HepG2 (cell line): ENCODE results near the gene DTYMK. TPM values are rescaled to one million over a fixed set of nuclear protein-coding genes. Genes with fewer than 3 reads are reported as not detected.
A peak's percentile ranks its signal among the peaks of the same experiment; 100 is the strongest.

Experiments used
- ATAC-seq: fragments of 200-7000 bp; cut with Tn5 transposase; 3 replicates; pipeline ENCODE4 v1.9.1; 2020; ENCODE audit warnings: mild to moderate bottlenecking, moderate library complexity
- Bru-seq: library from RNA; stranded (reverse); fragments of 400-500 nt; gene quantifications from one replicate; lab custom pipeline; 2021; lab: Mats Ljungman, UMichigan
- BruChase-seq, 2 experiments: library from RNA; stranded (reverse); fragments of 400-500 nt; gene quantifications; one replicate each; lab custom pipeline; 2021; lab: Mats Ljungman, UMichigan
- BruUV-seq: library from RNA; stranded (reverse); fragments of 400-500 nt; replicated peaks from 2 replicates; lab custom pipeline; 2021; lab: Mats Ljungman, UMichigan
- CTCF ChIA-PET: fragments of 300-600 bp; formaldehyde crosslinking; extraction: SDS; loops from one replicate; lab custom pipeline; 2021; ENCODE audit warnings: low total read pairs, inconsistent platforms, low intra/inter-chr PET ratio; lab: Yijun Ruan, JAX
- POLR2A ChIA-PET: fragments of 350-600 bp; sonication (Branson Sonifier 250); formaldehyde crosslinking; loops from one replicate; lab custom pipeline; 2020; ENCODE audit warnings: antibody characterized with exemption, inconsistent platforms; lab: Yijun Ruan, JAX
- DNase-seq: peaks from one replicate; pipeline ENCODE4 v3.0.0-alpha.2; 2015; ENCODE audit warnings: low spot score
- FAIRE-seq: peaks from 3 replicates; lab custom pipeline; 2011; peaks lifted over from hg19 to GRCh38; lab: Jason Lieb, UNC
- H2AFZ ChIP-seq: one replicate; pipeline ENCODE4 v1.6.1; 2011; ENCODE audit warnings: low read length, inconsistent platforms
- H3K27ac ChIP-seq: fragments of 300-600 bp; 3 replicates; pipeline ENCODE4 v1.8.0; 2011; ENCODE audit warnings: mixed run types, mild to moderate bottlenecking, mixed read lengths, low read length, inconsistent platforms; ENCODE audit not compliant: insufficient read depth; ENCODE audit errors: extremely low read length
- H3K27me3 ChIP-seq, 2 experiments: fragments of 200-600 bp in 1 of 2; 2 replicates in 1 of 2; 3 replicates in 1 of 2; pipeline versions ENCODE4 v1.6.0 to v1.8.0; 2011; ENCODE audit warnings: low read length in 2 of 2, mild to moderate bottlenecking in 2 of 2, moderate library complexity in 2 of 2, inconsistent platforms in 1 of 2; ENCODE audit not compliant: insufficient read depth in 2 of 2, control insufficient read depth in 1 of 2
- H3K36me3 ChIP-seq, 2 experiments: fragments of 200-600 bp in 1 of 2; replicated peaks in 1 of 2; 2 replicates in 1 of 2; 3 replicates in 1 of 2; pipeline versions ENCODE4 v1.5.1 to v1.8.0; 2011; ENCODE audit warnings: low read length in 2 of 2, inconsistent platforms in 1 of 2; ENCODE audit not compliant: insufficient read depth in 2 of 2, control insufficient read depth in 1 of 2
- H3K4me1 ChIP-seq: 2 replicates; pipeline ENCODE4 v1.5.1; 2012; ENCODE audit warnings: low read length, inconsistent platforms; ENCODE audit not compliant: insufficient read depth
- H3K4me2 ChIP-seq: 2 replicates; pipeline ENCODE4 v1.6.0; 2011; ENCODE audit warnings: low read depth, low read length, inconsistent platforms
- H3K4me3 ChIP-seq, 3 experiments: fragments of 200-600 bp in 1 of 3; sonication (generic), shearing (Covaris generic) in 1 of 3; replicated peaks in 1 of 3; 2 replicates each; pipeline ENCODE4 v1.5.1; 2011 to 2016; ENCODE audit warnings: low read length in 3 of 3, inconsistent platforms in 2 of 3, low read depth in 2 of 3, mild to moderate bottlenecking in 2 of 3, control low read depth in 1 of 3, mixed read lengths in 1 of 3; ENCODE audit not compliant: insufficient read depth in 1 of 3
- H3K79me2 ChIP-seq: one replicate; pipeline ENCODE4 v1.6.1; 2011; ENCODE audit warnings: low read length, inconsistent platforms; ENCODE audit not compliant: insufficient read depth
- H3K9ac ChIP-seq: 2 replicates; pipeline ENCODE4 v1.6.0; 2011; ENCODE audit warnings: mild to moderate bottlenecking, low read depth, low read length, inconsistent platforms; ENCODE audit not compliant: insufficient read depth
- H3K9me3 ChIP-seq: 2 replicates; pipeline ENCODE4 v1.5.1; 2012; ENCODE audit warnings: mild to moderate bottlenecking, low read length
- H4K20me1 ChIP-seq: 2 replicates; pipeline ENCODE4 v1.6.0; 2011; ENCODE audit warnings: inconsistent platforms, mild to moderate bottlenecking, low read length, moderate library complexity; ENCODE audit not compliant: insufficient read depth
- ATF7-NPFF ChIP-seq: sonication (generic); formaldehyde crosslinking; IDR thresholded peaks from 2 replicates; pipeline ENCODE4 v1.8.1; 2023; ENCODE audit warnings: mild to moderate bottlenecking, low read depth, missing genetic modification reagents, moderate library complexity
- KDM1A ChIP-seq: IDR thresholded peaks from 2 replicates; pipeline ENCODE4 v1.6.1; 2016; ENCODE audit warnings: missing compliant biosample characterization
- KLF13 ChIP-seq: sonication (generic); formaldehyde crosslinking; IDR thresholded peaks from 2 replicates; pipeline ENCODE4 v1.4.0; 2020; ENCODE audit warnings: mild to moderate bottlenecking, missing genetic modification reagents
- NR2F6 ChIP-seq, 2 experiments: IDR thresholded peaks; 2 replicates each; pipeline ENCODE4 v1.6.1; 2016; ENCODE audit warnings: antibody characterized with exemption in 1 of 2, mild to moderate bottlenecking in 1 of 2
- PITX1 ChIP-seq: sonication (generic); formaldehyde crosslinking; IDR thresholded peaks from 2 replicates; pipeline ENCODE4 v1.5.1; 2020; ENCODE audit warnings: mild to moderate bottlenecking, missing genetic modification reagents
- POLR2AphosphoS2 ChIP-seq: IDR thresholded peaks from 2 replicates; pipeline ENCODE4 v1.6.1; 2011; ENCODE audit warnings: low read depth, low read length, improper control_type of control experiment
- SAP130 ChIP-seq: IDR thresholded peaks from 2 replicates; pipeline ENCODE4 v1.6.1; 2016; ENCODE audit warnings: low read depth
- SKI ChIP-seq: fragments of 450-650 bp; IDR thresholded peaks from one replicate; pipeline ENCODE4 v1.6.1; 2018; ENCODE audit warnings: mild to moderate bottlenecking; ENCODE audit not compliant: partially characterized antibody
- SMYD3 ChIP-seq: sonication (generic); formaldehyde crosslinking; IDR thresholded peaks from 2 replicates; pipeline ENCODE4 v1.8.1; 2023; ENCODE audit warnings: mild to moderate bottlenecking, missing genetic modification reagents
- TEAD2 ChIP-seq: sonication (generic); formaldehyde crosslinking; IDR thresholded peaks from 2 replicates; pipeline ENCODE4 v1.9.0; 2021; ENCODE audit warnings: missing genetic modification reagents
- YY1 ChIP-seq: IDR thresholded peaks from 2 replicates; pipeline ENCODE4 v1.6.1; 2011; ENCODE audit warnings: low read length, low read depth, moderate library complexity, mild to moderate bottlenecking; ENCODE audit not compliant: insufficient read depth, insufficient replicate concordance
- ZNF557 ChIP-seq: sonication (generic); formaldehyde crosslinking; IDR thresholded peaks from 2 replicates; pipeline ENCODE4 v1.4.0; 2020; ENCODE audit warnings: missing genetic modification reagents
- WGBS: methylation state at CpG from one replicate; pipeline ENCODE4 v1.1.6; 2017; ENCODE audit warnings: low lambda C conversion rate; 5-methylcytosine and 5-hydroxymethylcytosine counted together
- in situ Hi-C: cut with HindIII; loops from 2 replicates; pipeline ENCODE4 v1.10.0; 2017; ENCODE audit warnings: low pct_unique_long_range_greater_than_20kb; ENCODE audit not compliant: extremely low pct_ligation_motif_present
- intact Hi-C: fragments of 100-400 bp; cut with micrococcal nuclease; formaldehyde crosslinking; loops from one replicate; pipeline ENCODE4 v1.10.0; 2022; ENCODE audit not compliant: unreplicated experiment
- long read RNA-seq, 2 experiments: library from RNA in 1 of 2; library from polyadenylated mRNA in 1 of 2; stranded (forward) in 1 of 2; unstranded in 1 of 2; transcript quantifications; one replicate each; pipeline ENCODE4 v2.0.0, GENCODE V29; 2019 to 2022
- polyA minus RNA-seq, 3 experiments: library from RNA; depleted of rRNA, polyadenylated mRNA; stranded (reverse); fragments of >200 nt; gene quantifications; 2 replicates each; pipeline ENCODE4 v1.2.3, GENCODE V29; 2011; ENCODE audit warnings: low replicate concordance in 1 of 3
- polyA plus RNA-seq, 8 experiments: library from polyadenylated mRNA; depleted of rRNA in 3 of 8; stranded (reverse) in 7 of 8; unstranded in 1 of 8; fragments of >200 nt; fragmentation: Illumina TruSeq in 4 of 8; extraction: Trizol in 4 of 8; gene quantifications; 2 replicates each; pipeline versions ENCODE4 v1.2.1 to v1.2.3, GENCODE V29; 2011 to 2016; ENCODE audit warnings: low read depth in 4 of 8, missing spikeins in 1 of 8, mixed read lengths in 1 of 8; ENCODE audit not compliant: insufficient read depth in 1 of 8
- total RNA-seq, 5 experiments: library from RNA; depleted of rRNA; stranded (reverse); fragments of >200 nt; fragmentation: Illumina TruSeq; extraction: Trizol; gene quantifications; 2 replicates each; pipeline ENCODE4 v1.2.3, GENCODE V29; 2016; ENCODE audit warnings: low read depth in 1 of 5
- TF ChIP-seq, protein P1 (sequence below): sonication (generic); formaldehyde crosslinking; IDR thresholded peaks from 2 replicates; pipeline ENCODE4 v1.4.0; 2020; ENCODE audit warnings: mild to moderate bottlenecking, missing genetic modification reagents
- TF ChIP-seq, protein P2 (sequence below): sonication (generic); formaldehyde crosslinking; IDR thresholded peaks from 2 replicates; pipeline ENCODE4 v1.4.0; 2020; ENCODE audit warnings: missing genetic modification reagents, borderline replicate concordance

Gene DTYMK, protein sequence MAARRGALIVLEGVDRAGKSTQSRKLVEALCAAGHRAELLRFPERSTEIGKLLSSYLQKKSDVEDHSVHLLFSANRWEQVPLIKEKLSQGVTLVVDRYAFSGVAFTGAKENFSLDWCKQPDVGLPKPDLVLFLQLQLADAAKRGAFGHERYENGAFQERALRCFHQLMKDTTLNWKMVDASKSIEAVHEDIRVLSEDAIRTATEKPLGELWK
- total RNA-seq (2016; rRNA removed; fragmentation: Illumina TruSeq; extraction: Trizol) (124 and 134 TPM in 2 replicates), polyA plus RNA-seq (2011; rRNA removed) (39.5 and 57.5 TPM in 2 replicates), polyA minus RNA-seq (2011; rRNA and poly(A)+ RNA removed; ENCODE audit: low replicate concordance) (26.4 and 34.1 TPM in 2 replicates), Bru-seq, nascent RNA (percentile 79 among the genes with signal in this experiment), BruChase-seq, experiment 1, labeled RNA remaining after a 6-hour chase (percentile 87 among the genes with signal in this experiment), BruChase-seq, experiment 2, labeled RNA remaining after a 2-hour chase (percentile 88 among the genes with signal in this experiment)
- 63.0 and 77.3 TPM in 2 replicates for total RNA-seq (2016; cell fraction: cytosol; rRNA removed; fragmentation: Illumina TruSeq; extraction: Trizol; ENCODE audit: low read depth)
- total RNA-seq (2016; cell fraction: insoluble cytoplasmic fraction; rRNA removed; fragmentation: Illumina TruSeq; extraction: Trizol) = 125 and 130 TPM in 2 replicates
- total RNA-seq (2016; cell fraction: membrane; rRNA removed; fragmentation: Illumina TruSeq; extraction: Trizol) = 99.9 and 116 TPM in 2 replicates
- 56.0 and 67.3 TPM in 2 replicates for total RNA-seq (2016; cell fraction: nucleus; rRNA removed; fragmentation: Illumina TruSeq; extraction: Trizol)
- 30.6 and 53.2 TPM in 2 replicates for polyA plus RNA-seq (2011; cell fraction: cytosol; rRNA removed)
- polyA plus RNA-seq (2011; cell fraction: nucleus; rRNA removed) = 36.9 and 39.6 TPM in 2 replicates
- polyA plus RNA-seq (2012) = 29.8 and 41.3 TPM in 2 replicates
- 57.1 and 73.3 TPM in 2 replicates for polyA plus RNA-seq (2016; cell fraction: cytosol; fragmentation: Illumina TruSeq; extraction: Trizol; ENCODE audit: low read depth)
- 98.3 and 102 TPM in 2 replicates for polyA plus RNA-seq (2016; cell fraction: insoluble cytoplasmic fraction; fragmentation: Illumina TruSeq; extraction: Trizol; ENCODE audit: low read depth)
- polyA plus RNA-seq (2016; cell fraction: membrane; fragmentation: Illumina TruSeq; extraction: Trizol; ENCODE audit: low read depth) = 74.9 and 82.8 TPM in 2 replicates
- polyA plus RNA-seq (2016; cell fraction: nucleus; fragmentation: Illumina TruSeq; extraction: Trizol; ENCODE audit: insufficient read depth, low read depth) = 101 and 105 TPM in 2 replicates
- 11.1 and 15.5 TPM in 2 replicates for polyA minus RNA-seq (2011; cell fraction: cytosol; rRNA and poly(A)+ RNA removed)
- 13.2 and 17.9 TPM in 2 replicates for polyA minus RNA-seq (2011; cell fraction: nucleus; rRNA and poly(A)+ RNA removed)
- long read RNA-seq, experiment 1, transcript DTYMK-201 (5 exons, 1,232 nt) = major isoform, 162 of 227 reads
- long read RNA-seq, experiment 1, transcript DTYMK-202 (4 exons, 1,089 nt) = minor isoform, 18 of 227 reads
- long read RNA-seq, experiment 1, partial matches to known transcripts = 21 of 227 reads
- long read RNA-seq, experiment 1, other reads (novel, unspliced or antisense) = 23 of 227 reads
- long read RNA-seq, experiment 2, transcript DTYMK-201 (5 exons, 1,232 nt) = major isoform, 122 of 172 reads
- long read RNA-seq, experiment 2, transcript DTYMK-202 (4 exons, 1,089 nt) = minor isoform, 17 of 172 reads
- long read RNA-seq, experiment 2, partial matches to known transcripts = 8 of 172 reads
- long read RNA-seq, experiment 2, other reads (novel, unspliced or antisense) = 23 of 172 reads

- intact Hi-C loops (loop anchor here (1.0 to 5.0 kb wide), 3 partner anchors 14 to 77 kb away; no protein-coding TSS in a partner anchor), in situ Hi-C loops (no loop called here)
- Histone ChIP-seq H3K4me1 (peaks cover 28% of the 10 kb centered on the region), H3K27me3 (no peaks in the 10 kb centered on the region; a peak in 1 of 5 replicates), H3K9ac (peak within 1 kb of the TSS; percentile 97), H3K4me3 (peak within 1 kb of the TSS; percentile 92 to 96 (median 94)), H4K20me1 (no peaks in the 10 kb centered on the region), H3K4me2 (peak within 1 kb of the TSS; percentile 95), H3K79me2 (peaks cover 36% of the 10 kb centered on the region), H3K36me3 (peaks cover 16 to 43% of the 10 kb centered on the region in 2 experiments), H2AFZ (no peak within 1 kb of the TSS), H3K9me3 (no peaks in the 10 kb centered on the region), H3K27ac (peak within 1 kb of the TSS; percentile 95)
- CTCF ChIA-PET = no interaction called here
- FAIRE-seq (no peak), DNase-seq (peak; percentile 94), ATAC-seq (peak; percentile 95)
- POLR2A ChIA-PET = interaction anchor here (0.7 to 8.6 kb wide), 34 partner anchors 8 to 811 kb away, joined by 3 to 234 read pairs (median 4); partner anchors contain the start of genes ATG4B, D2HGDH, HDLBP and ING5
- BruUV-seq = no TSS peak
- WGBS = under 1% methylated on average over 33 of the region's 102 CpGs
- TF ChIP-seq, protein P1, sequence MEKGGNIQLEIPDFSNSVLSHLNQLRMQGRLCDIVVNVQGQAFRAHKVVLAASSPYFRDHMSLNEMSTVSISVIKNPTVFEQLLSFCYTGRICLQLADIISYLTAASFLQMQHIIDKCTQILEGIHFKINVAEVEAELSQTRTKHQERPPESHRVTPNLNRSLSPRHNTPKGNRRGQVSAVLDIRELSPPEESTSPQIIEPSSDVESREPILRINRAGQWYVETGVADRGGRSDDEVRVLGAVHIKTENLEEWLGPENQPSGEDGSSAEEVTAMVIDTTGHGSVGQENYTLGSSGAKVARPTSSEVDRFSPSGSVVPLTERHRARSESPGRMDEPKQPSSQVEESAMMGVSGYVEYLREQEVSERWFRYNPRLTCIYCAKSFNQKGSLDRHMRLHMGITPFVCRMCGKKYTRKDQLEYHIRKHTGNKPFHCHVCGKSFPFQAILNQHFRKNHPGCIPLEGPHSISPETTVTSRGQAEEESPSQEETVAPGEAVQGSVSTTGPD (CRISPR knock-in tag) = no peak
- TF ChIP-seq ZNF557 (CRISPR knock-in tag) (no peak; the same call in 1 of the 2 replicates), ATF7-NPFF (peak; percentile 96), YY1 (peak; percentile 97), KLF13 (peak; percentile 91; the same call in 1 of the 2 replicates), TEAD2 (peak; percentile 76; the same call in 1 of the 2 replicates), NR2F6 (IDR thresholded peaks at IDR 0.05) (no peak), NR2F6 (CRISPR knock-in tag; IDR thresholded peaks at IDR 0.05) (peak; percentile 34; the same call in 1 of the 2 replicates), SKI (peak; percentile 71), KDM1A (no peak), POLR2AphosphoS2 (peak; percentile 88; the same call in 1 of the 2 replicates), SAP130 (CRISPR knock-in tag) (peak; percentile 97), PITX1 (CRISPR knock-in tag) (no peak), SMYD3 (peak; percentile 81)
- TF ChIP-seq, protein P2, sequence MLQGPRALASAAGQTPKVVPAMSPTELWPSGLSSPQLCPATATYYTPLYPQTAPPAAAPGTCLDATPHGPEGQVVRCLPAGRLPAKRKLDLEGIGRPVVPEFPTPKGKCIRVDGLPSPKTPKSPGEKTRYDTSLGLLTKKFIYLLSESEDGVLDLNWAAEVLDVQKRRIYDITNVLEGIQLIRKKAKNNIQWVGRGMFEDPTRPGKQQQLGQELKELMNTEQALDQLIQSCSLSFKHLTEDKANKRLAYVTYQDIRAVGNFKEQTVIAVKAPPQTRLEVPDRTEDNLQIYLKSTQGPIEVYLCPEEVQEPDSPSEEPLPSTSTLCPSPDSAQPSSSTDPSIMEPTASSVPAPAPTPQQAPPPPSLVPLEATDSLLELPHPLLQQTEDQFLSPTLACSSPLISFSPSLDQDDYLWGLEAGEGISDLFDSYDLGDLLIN (CRISPR knock-in tag) = peak; percentile 15; the same call in 1 of the 2 replicates
These were observed at the start of gene DTYMK for GRCh38 chr2:241686650-241687425. TSS of gene DTYMK (minus strand) at chr2:241686815. CDS start at chr2:241686783, 32 bp downstream.
